Left renal cortex interstitium (tissue), 4 donors: Measurements from ENCODE around the gene PLEKHA7. TPM values are rescaled to one million over a fixed set of nuclear protein-coding genes. Genes with fewer than 3 reads are reported as not detected.

Experiments used
- DNase-seq, 4 donors: peaks; one replicate each; pipeline ENCODE4 v3.0.0-alpha.2; 2013; ENCODE audit warnings: low read depth in 4 of 4, low spot score in 2 of 4, missing footprints in 1 of 4
- polyA plus RNA-seq, 4 donors: library from polyadenylated mRNA; unstranded; fragments of 120-200 nt; gene quantifications; one replicate each; pipeline ENCODE4 v1.2.1, GENCODE V29; 2013; ENCODE audit not compliant: insufficient read length in 4 of 4

The PLEKHA7 gene
- polyA plus RNA-seq, 4 donors, result 34.0 to 59.3 (median 50.9) TPM

GRCh38 chr11:16794047-16794818 is 220.0 kb downstream of the PLEKHA7 start:
- no peak for DNase-seq

- DNase-seq, result no peak
Measured at GRCh38 chr11:16793511-16793910, 220.7 kb downstream of the PLEKHA7 start.

GRCh38 chr11:16793009-16793408 is 221.2 kb downstream of the PLEKHA7 start:
- DNase-seq, result no peak

- no peak for DNase-seq
Measured at GRCh38 chr11:16792426-16792825, 221.8 kb downstream of the PLEKHA7 start.

GRCh38 chr11:16791191-16791961 is 222.8 kb downstream of the PLEKHA7 start:
- no peak for DNase-seq

GRCh38 chr11:16790486-16791190 is 223.6 kb downstream of the PLEKHA7 start:
- DNase-seq, result no peak

- no peak for DNase-seq
Measured at GRCh38 chr11:16789560-16790485, 224.4 kb downstream of the PLEKHA7 start.

- DNase-seq, result no peak
Measured at GRCh38 chr11:16789063-16789420, 225.2 kb downstream of the PLEKHA7 start.

- DNase-seq, result peak in 2 of 4 donors; percentile 26 to 28
Measured at GRCh38 chr11:16788141-16789062, 225.8 kb downstream of the PLEKHA7 start.

- DNase-seq, result no peak
Measured at GRCh38 chr11:16787035-16787742, 227.0 kb downstream of the PLEKHA7 start.

GRCh38 chr11:16786131-16786530 is 228.1 kb downstream of the PLEKHA7 start:
- DNase-seq, result no peak

- peak in 2 of 4 donors; percentile 24 to 39 for DNase-seq
Measured at GRCh38 chr11:16785520-16786128, 228.6 kb downstream of the PLEKHA7 start.

- no peak for DNase-seq
Measured at GRCh38 chr11:16784666-16785065, 229.5 kb downstream of the PLEKHA7 start.

GRCh38 chr11:16784097-16784496 is 230.1 kb downstream of the PLEKHA7 start:
- DNase-seq, result no peak

- no peak for DNase-seq
Measured at GRCh38 chr11:16783321-16783801, 230.9 kb downstream of the PLEKHA7 start.

- DNase-seq, result no peak
Measured at GRCh38 chr11:16781936-16782919, 232.0 kb downstream of the PLEKHA7 start.
